ENCODE data around the gene CTAG1B.

CTAG1B gene

GRCh38 chrX:154655786-154656185 lies 36.7 kb upstream of the CTAG1B start:
- H4K20me1 ChIP-seq (ENCODE audit: insufficient read depth, low read length) = no peaks in the 10 kb centered on the region
- no peak overlapping the region for H3K4me3 ChIP-seq (ENCODE audit: low read depth, low read length, poor library complexity, severe bottlenecking)
- no peak overlapping the region for H3K4me2 ChIP-seq (ENCODE audit: low read length)
- no peaks in the 10 kb centered on the region for H3K9me3 ChIP-seq (ENCODE audit: low read length)
- no peaks in the 10 kb centered on the region for H3K27me3 ChIP-seq (ENCODE audit: insufficient read depth, low read length)
- H3K9ac ChIP-seq (ENCODE audit: low read length) = no peak overlapping the region
- H3K36me3 ChIP-seq (ENCODE audit: insufficient read depth, low read length) = no peaks in the 10 kb centered on the region
- H3K4me1 ChIP-seq (ENCODE audit: insufficient read depth, low read length, severe bottlenecking) = no peaks in the 10 kb centered on the region
- H2AFZ ChIP-seq (ENCODE audit: low read length) = no peak overlapping the region
- H3K9me2 ChIP-seq (ENCODE audit: low read depth, low read length) = no peaks in the 10 kb centered on the region
- H3K79me2 ChIP-seq (ENCODE audit: insufficient read depth, low read length) = no peaks in the 10 kb centered on the region
- H3K27ac ChIP-seq (ENCODE audit: low read depth, low read length, poor library complexity, severe bottlenecking) = no peak overlapping the region
- H3F3A ChIP-seq (ENCODE audit: insufficient read depth, low read length) = no peaks in the 10 kb centered on the region
- TF ChIP-seq EZH2 (IDR thresholded peaks at IDR 0.05; ENCODE audit: borderline replicate concordance, low read length) (no peak), CTCF (IDR thresholded peaks at IDR 0.05; ENCODE audit: low read length) (no peak)

- H3K79me2 ChIP-seq (ENCODE audit: insufficient read depth, low read length) = no peaks in the 10 kb centered on the region
- no peak overlapping the region for H3K4me3 ChIP-seq (ENCODE audit: low read depth, low read length, poor library complexity, severe bottlenecking)
- H3K36me3 ChIP-seq (ENCODE audit: insufficient read depth, low read length) = no peaks in the 10 kb centered on the region
- no peaks in the 10 kb centered on the region for H3K9me2 ChIP-seq (ENCODE audit: low read depth, low read length)
- no peak overlapping the region for H3K4me2 ChIP-seq (ENCODE audit: low read length)
- H2AFZ ChIP-seq (ENCODE audit: low read length) = no peak overlapping the region
- H3K9ac ChIP-seq (ENCODE audit: low read length) = no peak overlapping the region
- H3K27ac ChIP-seq (ENCODE audit: low read depth, low read length, poor library complexity, severe bottlenecking) = no peak overlapping the region
- TF ChIP-seq CTCF (IDR thresholded peaks at IDR 0.05; ENCODE audit: low read length) (no peak), EZH2 (IDR thresholded peaks at IDR 0.05; ENCODE audit: borderline replicate concordance, low read length) (no peak)
- H3K27me3 ChIP-seq (ENCODE audit: insufficient read depth, low read length) = no peaks in the 10 kb centered on the region
- no peaks in the 10 kb centered on the region for H3F3A ChIP-seq (ENCODE audit: insufficient read depth, low read length)
- H4K20me1 ChIP-seq (ENCODE audit: insufficient read depth, low read length) = no peaks in the 10 kb centered on the region
- no peaks in the 10 kb centered on the region for H3K9me3 ChIP-seq (ENCODE audit: low read length)
- no peaks in the 10 kb centered on the region for H3K4me1 ChIP-seq (ENCODE audit: insufficient read depth, low read length, severe bottlenecking)
Observed at GRCh38 chrX:154655346-154655745, 36.3 kb upstream of the CTAG1B start.

GRCh38 chrX:154654925-154655324 lies 35.8 kb upstream of the CTAG1B start:
- Histone ChIP-seq H3K79me2 (ENCODE audit: insufficient read depth, low read length) (no peaks in the 10 kb centered on the region), H3K9ac (ENCODE audit: low read length) (no peak overlapping the region), H3F3A (ENCODE audit: insufficient read depth, low read length) (no peaks in the 10 kb centered on the region), H4K20me1 (ENCODE audit: insufficient read depth, low read length) (no peaks in the 10 kb centered on the region), H3K27ac (ENCODE audit: low read depth, low read length, poor library complexity, severe bottlenecking) (no peak overlapping the region), H3K9me2 (ENCODE audit: low read depth, low read length) (no peaks in the 10 kb centered on the region), H2AFZ (ENCODE audit: low read length) (no peak overlapping the region), H3K4me2 (ENCODE audit: low read length) (no peak overlapping the region), H3K36me3 (ENCODE audit: insufficient read depth, low read length) (no peaks in the 10 kb centered on the region), H3K4me1 (ENCODE audit: insufficient read depth, low read length, severe bottlenecking) (no peaks in the 10 kb centered on the region), H3K9me3 (ENCODE audit: low read length) (no peaks in the 10 kb centered on the region), H3K4me3 (ENCODE audit: low read depth, low read length, poor library complexity, severe bottlenecking) (no peak overlapping the region), H3K27me3 (ENCODE audit: insufficient read depth, low read length) (no peaks in the 10 kb centered on the region)
- TF ChIP-seq EZH2 (IDR thresholded peaks at IDR 0.05; ENCODE audit: borderline replicate concordance, low read length) (no peak), CTCF (IDR thresholded peaks at IDR 0.05; ENCODE audit: low read length) (no peak)

All from OCI-LY1 (cell line).